Right lobe of liver (tissue), 6 donors: ENCODE measurements around the gene MRPL53. TPM values are rescaled to one million over a fixed set of nuclear protein-coding genes. Genes with fewer than 3 reads are reported as not detected.
A peak's percentile ranks its signal among the peaks of the same experiment; 100 is the strongest.

Experiments used
- ATAC-seq, 4 donors: fragments of 200-7000 bp; cut with Tn5 transposase; one replicate each; pipeline ENCODE4 v1.9.1; 2020; ENCODE audit warnings: mild to moderate bottlenecking in 4 of 4, moderate library complexity in 4 of 4
- DNase-seq, 3 donors: peaks; one replicate each; pipeline ENCODE4 v3.0.0-alpha.2; 2020
- H3K27ac ChIP-seq, 3 donors: fragments of 200-600 bp; one replicate each; pipeline ENCODE4 v1.8.0; 2022
- H3K27me3 ChIP-seq, 2 donors: fragments of 200-600 bp; one replicate each; pipeline ENCODE4 v1.8.0; 2022
- H3K36me3 ChIP-seq, 4 donors: fragments of 200-600 bp; sonication (generic) in 1 of 4; one replicate each; pipeline versions ENCODE4 v1.5.1 to v1.8.0; 2017 to 2022; ENCODE audit warnings: control low read depth in 1 of 4
- H3K4me1 ChIP-seq, 4 donors: fragments of 200-600 bp; sonication (generic) in 1 of 4; one replicate each; pipeline versions ENCODE4 v1.5.1 to v1.8.0; 2017 to 2022; ENCODE audit warnings: control low read depth in 1 of 4
- H3K4me3 ChIP-seq, 3 donors: fragments of 200-600 bp; one replicate each; pipeline ENCODE4 v1.8.0; 2022
- H3K9me3 ChIP-seq, 4 donors: fragments of 200-600 bp; sonication (generic) in 1 of 4; one replicate each; pipeline versions ENCODE4 v1.5.1 to v1.8.0; 2017 to 2022; ENCODE audit warnings: control low read depth in 1 of 4
- POLR2A ChIP-seq: fragments of 450-650 bp; IDR thresholded peaks from one replicate; pipeline ENCODE4 v1.6.1; 2017; ENCODE audit warnings: antibody characterized with exemption, mild to moderate bottlenecking
- WGBS: methylation state at CpG from one replicate; pipeline ENCODE4 v1.1.6; 2018; ENCODE audit warnings: low coverage, low lambda C conversion rate; ENCODE audit not compliant: insufficient coverage; ENCODE audit errors: missing lambda C conversion rate; 5-methylcytosine and 5-hydroxymethylcytosine counted together
- intact Hi-C, 2 donors: fragments of 100-400 bp; cut with DNase I; formaldehyde crosslinking; loops; one replicate each; pipeline versions ENCODE4 v1.11.2 to v1.14.1; 2022
- total RNA-seq, 6 experiments: library from RNA; depleted of rRNA in 2 of 6; stranded (reverse); fragments of >200 nt in 2 of 6; fragmentation: NEBNext Ultra II Directional in 3 of 6; extraction: Animal tissue kit (Norgen Biotek cat#: 25700) in 3 of 6; gene quantifications; one replicate each; pipeline versions ENCODE4 v1.1.0 to v1.2.4, GENCODE V29; 2016 to 2023
- TF ChIP-seq, protein P1 (sequence below), 4 donors: fragments of 200-600 bp in 3 of 4; fragments of 450-650 bp in 1 of 4; IDR thresholded peaks; one replicate each; pipeline versions ENCODE4 v1.5.1 to v1.8.0; 2016 to 2022; ENCODE audit warnings: antibody characterized with exemption in 4 of 4, mild to moderate bottlenecking in 2 of 4
- donor health status: DM: no; HTN: yes; CAD: no.
- donor health status: DM: no; HTN: no; CAD: no.
- donor health status: DM: no; HTN: no; CAD: no.
- donor health status: DM: no; HTN: yes; CAD: no.
- donor health status: DM: no; HTN: yes; CAD: no.

The MRPL53 gene
- total RNA-seq, 6 experiments from 2014 or later, result 10.7 to 51.9 (median 42.6) TPM

DNA sequence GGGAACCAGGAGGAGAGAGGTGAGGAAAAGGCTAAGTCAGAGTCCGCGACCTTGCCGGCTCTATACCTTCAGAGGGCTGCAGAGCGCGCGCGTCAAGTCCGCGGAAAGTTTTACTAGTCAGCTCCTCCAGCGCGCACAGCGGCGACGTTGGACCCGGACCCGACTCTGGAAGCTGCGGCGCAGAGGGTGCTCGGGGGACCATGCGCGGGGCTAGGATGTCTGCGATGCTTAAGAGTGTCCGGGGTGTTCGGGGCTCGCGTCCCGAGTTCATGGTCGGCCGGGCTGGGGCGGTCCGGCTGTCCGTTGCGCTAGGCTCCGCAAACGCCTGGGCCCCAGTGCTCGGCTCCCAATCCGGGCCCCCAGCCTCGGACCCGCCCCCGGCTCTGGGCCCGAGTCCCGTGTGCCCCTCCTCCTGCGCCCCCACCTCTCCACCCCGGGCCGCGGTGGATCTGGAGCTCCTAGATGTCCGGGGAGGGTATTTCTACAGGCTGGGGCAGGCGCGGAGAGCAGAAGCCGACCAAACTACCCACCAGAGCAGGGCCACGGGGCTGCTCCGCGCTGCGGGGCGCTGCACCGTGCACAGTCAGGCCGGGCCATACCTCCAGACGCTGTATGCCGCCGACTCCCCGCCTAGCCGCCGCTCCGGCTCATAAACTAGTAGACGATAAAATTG lies 26.9 kb upstream of the MRPL53 start, which contains the start of gene LBX2:
Gene LBX2 (minus strand): TSS at position 337 of the 673 bp plus-strand sequence. CDS start 66 bp downstream, at position 271.
- intact Hi-C loops, result no loop called here
- Histone ChIP-seq H3K36me3 (no peaks in the 10 kb centered on the region), H3K4me1 (peaks cover 0 to 55% (median 15%) of the 10 kb centered on the region in 4 donors), H3K27me3 (no peaks in the 10 kb centered on the region), H3K4me3 (peak within 1 kb of the TSS; percentile 37 to 55 (median 44)), H3K27ac (peak within 1 kb of the TSS in 2 of 3 donors; percentile 11 to 66), H3K9me3 (no peaks in the 10 kb centered on the region)
- DNase-seq (peak in 1 of 3 donors; percentile 63), ATAC-seq (peak; percentile 0 to 28 (median 10))
- 27% methylated on average over 32 of the region's 65 CpGs for WGBS
- TF ChIP-seq, protein P1, sequence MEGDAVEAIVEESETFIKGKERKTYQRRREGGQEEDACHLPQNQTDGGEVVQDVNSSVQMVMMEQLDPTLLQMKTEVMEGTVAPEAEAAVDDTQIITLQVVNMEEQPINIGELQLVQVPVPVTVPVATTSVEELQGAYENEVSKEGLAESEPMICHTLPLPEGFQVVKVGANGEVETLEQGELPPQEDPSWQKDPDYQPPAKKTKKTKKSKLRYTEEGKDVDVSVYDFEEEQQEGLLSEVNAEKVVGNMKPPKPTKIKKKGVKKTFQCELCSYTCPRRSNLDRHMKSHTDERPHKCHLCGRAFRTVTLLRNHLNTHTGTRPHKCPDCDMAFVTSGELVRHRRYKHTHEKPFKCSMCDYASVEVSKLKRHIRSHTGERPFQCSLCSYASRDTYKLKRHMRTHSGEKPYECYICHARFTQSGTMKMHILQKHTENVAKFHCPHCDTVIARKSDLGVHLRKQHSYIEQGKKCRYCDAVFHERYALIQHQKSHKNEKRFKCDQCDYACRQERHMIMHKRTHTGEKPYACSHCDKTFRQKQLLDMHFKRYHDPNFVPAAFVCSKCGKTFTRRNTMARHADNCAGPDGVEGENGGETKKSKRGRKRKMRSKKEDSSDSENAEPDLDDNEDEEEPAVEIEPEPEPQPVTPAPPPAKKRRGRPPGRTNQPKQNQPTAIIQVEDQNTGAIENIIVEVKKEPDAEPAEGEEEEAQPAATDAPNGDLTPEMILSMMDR (IDR thresholded peaks at IDR 0.05), result no peak
- no peak for TF ChIP-seq POLR2A

DNA sequence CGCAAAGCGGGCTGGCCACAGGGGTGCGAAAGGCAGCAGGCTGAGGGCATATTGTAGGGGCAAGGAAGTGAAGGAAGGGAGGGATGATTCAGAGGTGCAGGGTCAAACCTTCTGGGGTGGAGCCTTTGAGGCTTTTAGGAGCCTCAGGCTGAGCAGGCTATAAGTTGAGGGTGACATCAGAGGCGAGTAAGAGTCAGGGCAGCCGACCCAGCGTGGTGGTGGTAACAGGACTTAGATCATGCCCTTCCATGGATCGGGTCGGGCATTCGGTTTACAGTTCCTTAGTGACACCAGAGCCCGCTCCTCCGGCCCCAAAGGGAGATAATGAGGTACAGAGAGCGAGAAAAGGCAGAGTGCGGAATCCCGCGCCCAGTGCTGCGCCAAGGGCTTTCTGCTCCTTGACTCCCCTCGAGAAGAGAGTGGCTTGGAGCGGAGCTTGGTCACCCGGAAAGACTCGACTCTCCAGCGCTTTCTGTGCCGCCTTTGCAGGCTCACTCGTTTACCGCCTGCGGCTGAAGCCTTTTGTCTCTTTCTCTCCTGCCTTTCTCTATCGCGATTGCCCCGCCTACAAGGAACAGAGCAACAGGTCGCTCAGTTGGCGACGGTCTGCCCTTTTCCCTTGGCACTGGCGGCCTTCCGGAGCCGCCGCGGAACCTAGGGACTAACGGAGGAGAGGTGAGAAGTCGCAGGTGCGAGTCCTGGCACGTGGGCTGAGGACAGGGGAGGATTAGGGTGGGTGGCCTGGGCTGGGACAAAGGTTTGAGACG lies 26.2 kb upstream of the MRPL53 start:
- Histone ChIP-seq H3K4me3 (peak overlapping the region; percentile 37 to 55 (median 44)), H3K4me1 (peaks cover 0 to 55% (median 14%) of the 10 kb centered on the region in 4 donors), H3K27me3 (no peaks in the 10 kb centered on the region), H3K36me3 (peaks cover 0 to 3% (median under 1%) of the 10 kb centered on the region in 4 donors), H3K9me3 (no peaks in the 10 kb centered on the region), H3K27ac (peak overlapping the region in 2 of 3 donors; percentile 11 to 66)
- TF ChIP-seq, protein P1 (IDR thresholded peaks at IDR 0.05), result no peak
- no peak for TF ChIP-seq POLR2A
- DNase-seq, result peak in 1 of 3 donors; percentile 66
- peak; percentile 0 to 43 (median 12) for ATAC-seq
- WGBS, result 11% methylated on average over 25 of the region's 41 CpGs
- intact Hi-C loops, result no loop called here

DNA sequence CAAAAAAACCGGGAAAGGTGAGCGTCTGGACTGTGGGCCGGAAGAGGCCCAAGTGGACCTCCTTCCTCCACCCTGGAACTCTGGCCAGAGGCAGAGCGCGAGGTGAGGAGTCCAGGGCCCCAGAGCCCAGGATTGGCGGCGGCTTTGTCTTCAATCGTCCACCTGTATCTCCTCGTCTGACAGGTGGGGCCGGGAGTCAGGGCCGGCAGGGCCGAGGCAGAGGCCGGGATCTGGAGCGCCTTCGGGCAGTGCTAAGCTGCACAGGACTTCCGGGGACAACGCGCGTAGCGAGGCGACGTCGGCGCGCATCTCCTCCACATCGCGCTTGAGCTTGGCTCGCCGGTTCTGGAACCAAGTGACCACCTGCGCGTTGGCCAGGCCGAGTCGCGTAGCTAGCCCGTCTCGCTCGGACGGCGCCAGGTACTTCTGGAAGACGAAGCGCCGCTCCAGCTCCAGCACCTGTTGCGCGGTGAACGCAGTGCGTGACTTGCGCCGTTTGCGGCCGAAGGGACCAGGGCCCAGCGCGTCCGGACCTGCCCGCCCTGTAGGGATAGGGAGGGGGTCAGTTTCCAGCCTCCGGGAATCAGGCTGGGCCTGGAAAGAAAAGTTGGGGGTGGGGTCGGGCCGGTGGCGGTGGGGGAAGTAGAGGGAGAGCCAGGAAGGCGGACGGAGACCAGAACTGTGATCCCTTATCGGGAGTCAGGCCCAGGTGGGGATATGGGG lies 25.5 kb upstream of the MRPL53 start:
- peak overlapping the region in 2 of 3 donors; percentile 5 to 66 for H3K27ac ChIP-seq
- TF ChIP-seq, protein P1 (IDR thresholded peaks at IDR 0.05), result no peak
- TF ChIP-seq POLR2A, result no peak
- peaks cover 0 to 63% (median 17%) of the 10 kb centered on the region in 4 donors for H3K4me1 ChIP-seq

More for the DNA sequence above, 25.5 kb upstream of the MRPL53 start:
- 22% methylated on average over 11 of the region's 61 CpGs for whole genome bisulfite sequencing
- no peaks in the 10 kb centered on the region for H3K9me3 ChIP-seq
- DNase-seq (peak in 2 of 3 donors; percentile 55 to 59), ATAC-seq (peak; percentile 6 to 29 (median 16))
- H3K4me3 ChIP-seq, result peak overlapping the region; percentile 37 to 55 (median 44)
- H3K36me3 ChIP-seq, result peaks cover 0 to 10% (median 5%) of the 10 kb centered on the region in 4 donors
- intact Hi-C loops, result no loop called here
- H3K27me3 ChIP-seq, result no peaks in the 10 kb centered on the region
